ENCODE results near the gene MTUS2.

The MTUS2 gene

DNA sequence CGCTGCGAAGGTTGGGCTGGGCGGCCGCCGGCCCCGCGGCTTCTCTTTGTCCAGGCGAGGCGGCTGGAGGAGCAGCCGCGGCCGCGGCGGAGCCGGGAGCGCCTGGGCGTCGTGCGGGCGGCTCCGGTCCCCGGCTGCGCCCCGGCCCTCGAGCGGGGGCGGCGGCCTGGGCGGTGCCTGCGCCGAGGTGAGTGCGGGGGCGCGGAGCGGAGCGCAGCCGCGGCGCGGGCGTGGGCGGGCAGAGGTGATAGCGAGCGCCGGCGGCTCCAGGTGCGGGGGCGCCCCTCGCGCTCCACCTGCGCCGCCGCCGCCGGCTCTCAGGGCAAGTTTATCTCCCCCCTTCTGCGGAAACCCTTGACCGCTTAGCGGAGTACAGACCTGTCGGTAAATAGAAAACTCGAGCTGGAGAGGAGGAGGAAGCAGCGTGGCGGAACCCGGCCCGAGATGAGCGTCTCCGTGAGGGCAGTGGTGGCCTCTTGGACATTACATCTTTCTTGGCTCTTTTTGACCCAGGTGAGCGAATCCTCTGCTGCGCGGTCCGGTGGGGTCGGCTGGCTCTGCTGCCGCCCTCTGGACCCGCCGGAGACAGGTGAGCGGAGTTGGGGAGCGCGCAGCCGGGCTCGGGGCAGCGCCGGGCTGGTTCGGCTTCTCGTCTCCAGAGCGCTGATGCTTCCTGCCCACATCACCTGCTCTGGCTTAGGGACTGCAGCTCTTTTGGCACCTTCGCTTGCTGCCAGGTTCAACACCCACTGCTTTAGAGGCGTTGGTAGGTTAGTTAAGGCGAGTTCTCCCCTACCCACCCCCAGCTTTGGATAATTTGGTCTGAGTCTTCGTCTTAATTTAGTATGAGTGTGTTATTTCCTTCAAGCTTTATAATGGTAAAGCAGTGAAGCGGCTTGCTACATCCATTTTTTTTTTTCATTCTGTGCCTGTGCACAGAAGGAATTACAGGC is at the start of gene MTUS2:
TSS of gene MTUS2 (plus strand) at position 241 of the 953 bp plus-strand sequence.
- no peak for FAIRE-seq

DNA sequence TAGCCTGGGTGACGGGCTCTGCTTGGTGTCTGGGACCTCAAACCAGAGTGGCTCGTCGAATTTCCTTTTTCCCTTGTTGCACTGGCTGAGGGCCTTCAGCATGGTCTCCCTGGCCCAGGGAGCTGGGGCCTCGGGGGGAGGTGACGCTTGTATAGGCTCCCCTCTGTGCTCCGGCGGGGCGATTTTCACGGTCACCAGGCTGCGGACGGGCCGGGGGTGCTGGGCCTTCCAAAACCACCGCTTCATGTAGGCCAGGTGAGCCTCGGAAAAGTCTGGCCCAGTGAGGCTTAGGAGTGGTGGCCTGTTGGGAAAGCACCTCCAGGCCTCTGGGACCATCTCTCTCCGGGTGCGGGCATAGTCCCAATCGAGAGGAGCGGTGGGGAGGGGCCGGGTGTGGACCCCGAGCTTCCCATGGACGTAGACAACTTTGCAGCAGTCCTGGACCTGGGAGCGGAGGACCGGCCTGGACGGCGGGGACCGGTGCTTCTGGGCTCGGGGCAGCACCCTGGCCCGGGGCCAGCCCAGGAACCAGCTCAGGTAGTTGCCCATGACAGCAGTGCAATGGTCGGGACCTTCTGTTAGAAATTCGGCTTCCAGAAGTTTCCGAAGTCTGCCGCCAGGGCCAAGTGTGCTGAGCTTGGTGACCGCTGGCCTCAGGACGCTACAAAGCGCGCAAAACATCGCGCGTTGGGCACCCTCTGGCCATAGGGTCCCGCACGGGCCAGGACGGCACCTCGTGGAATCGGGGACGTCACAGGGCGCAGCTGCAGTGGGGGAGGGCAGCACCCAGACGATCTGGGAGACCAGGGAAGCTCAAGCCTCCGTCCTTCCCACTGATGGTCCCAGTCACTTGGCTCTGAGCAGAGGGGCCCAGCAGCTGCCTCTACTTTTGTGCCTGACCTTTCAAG is 41.6 kb upstream of the MTUS2 start:
- FAIRE-seq: no peak

DNA sequence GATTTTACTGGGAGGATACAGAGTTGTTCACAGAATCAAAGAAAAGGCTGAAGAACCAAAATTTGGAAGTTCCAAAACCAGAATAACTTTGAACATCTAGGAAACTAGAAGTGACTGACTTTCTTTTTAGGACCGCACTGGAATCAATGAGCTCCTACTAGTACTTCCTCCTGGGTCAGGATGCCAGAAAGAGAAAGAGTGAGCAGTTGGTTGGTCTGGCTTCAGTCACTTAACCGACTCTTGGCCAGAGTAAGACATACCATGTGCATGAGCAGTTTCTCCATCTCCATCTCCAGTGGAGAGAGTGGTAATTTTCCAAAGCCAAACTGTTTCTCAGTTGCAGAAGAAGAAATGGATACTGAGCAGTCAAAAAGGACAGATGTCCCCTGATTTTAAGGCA is 27.1 kb upstream of the MTUS2 start:
- no peak for FAIRE-seq

DNA sequence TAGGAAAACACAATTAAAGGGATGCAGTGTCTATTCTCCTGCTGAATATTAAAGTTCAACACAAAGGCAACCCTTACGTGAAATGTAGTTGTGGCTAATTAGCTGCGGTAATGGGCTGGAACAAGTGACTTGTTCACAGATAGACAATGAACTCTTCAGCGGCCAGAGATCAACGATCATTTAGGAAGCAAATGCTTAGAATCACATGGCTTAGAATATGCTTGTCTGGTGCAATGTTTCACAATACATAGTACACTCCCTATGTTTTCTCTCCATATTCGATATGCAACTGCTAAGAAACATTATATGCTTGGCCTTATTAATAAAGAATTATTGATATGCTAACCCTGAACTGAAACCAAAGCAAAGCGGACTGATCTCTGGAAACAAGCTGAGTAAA is 25.7 kb upstream of the MTUS2 start:
- no peak for FAIRE-seq

DNA sequence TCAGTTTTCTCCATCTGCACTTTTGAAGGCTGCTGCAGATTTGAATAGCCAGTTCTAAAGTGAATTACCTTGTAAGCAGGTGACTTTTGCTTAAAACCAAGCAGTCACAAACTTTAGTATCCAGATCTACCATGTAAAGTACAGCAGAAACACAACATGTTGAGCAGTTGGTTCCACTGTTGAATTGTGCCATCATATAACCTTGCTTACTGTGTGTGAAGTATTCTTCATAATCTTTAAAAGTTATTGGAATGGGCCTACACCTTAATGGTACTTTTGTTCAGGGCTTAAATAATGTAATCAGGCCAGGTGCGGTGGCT is 23.2 kb upstream of the MTUS2 start:
- FAIRE-seq: no peak

DNA sequence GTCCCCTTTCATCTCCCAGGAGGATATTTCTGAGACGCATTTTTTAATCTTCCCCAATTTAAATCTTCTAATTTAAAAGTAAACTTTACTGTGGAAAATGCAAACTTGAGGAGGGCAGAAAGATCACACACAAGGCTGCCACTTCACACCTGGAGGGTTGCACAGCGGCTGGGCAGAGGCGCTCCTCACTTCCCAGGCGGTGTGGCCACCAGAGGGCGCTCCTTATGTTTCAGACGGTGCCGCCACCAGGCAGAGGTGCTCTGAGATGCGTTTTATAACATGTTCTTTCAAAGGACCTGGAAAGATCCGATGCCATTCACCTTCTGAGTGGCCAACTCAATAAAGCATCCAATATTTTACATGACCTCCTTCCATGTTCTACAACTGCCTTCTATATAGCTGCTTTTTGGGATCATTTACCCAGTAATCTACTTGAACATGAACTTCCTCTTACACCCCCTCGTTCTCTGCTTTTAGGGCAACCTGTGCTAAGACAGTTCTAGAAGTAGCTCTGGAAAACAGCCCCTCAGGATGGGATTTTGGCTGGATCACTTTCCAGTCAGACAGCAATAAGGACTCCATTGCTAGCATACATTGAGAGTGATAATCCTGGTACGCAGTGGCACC is 14.8 kb upstream of the MTUS2 start:
- FAIRE-seq: no peak

DNA sequence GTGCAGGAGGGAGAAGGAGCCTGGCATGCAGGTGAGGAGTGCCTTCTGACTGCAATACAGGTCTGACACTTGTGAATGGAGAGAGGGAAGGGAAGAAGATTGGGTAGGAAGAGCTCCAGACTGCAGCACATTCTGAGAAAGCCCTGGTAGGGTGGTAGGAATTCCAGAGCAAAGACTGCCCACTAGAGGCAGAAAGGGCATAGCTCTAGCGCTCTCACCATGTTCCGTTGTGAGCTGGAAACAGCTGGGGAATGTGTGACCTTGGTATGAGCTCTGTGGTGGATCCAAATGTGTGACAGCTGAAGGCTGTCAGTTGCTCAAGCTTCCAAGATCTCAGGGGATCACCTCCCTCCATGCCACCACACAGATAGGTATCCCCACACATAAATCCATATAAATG is 2.9 kb upstream of the MTUS2 start:
- FAIRE-seq: no peak

DNA sequence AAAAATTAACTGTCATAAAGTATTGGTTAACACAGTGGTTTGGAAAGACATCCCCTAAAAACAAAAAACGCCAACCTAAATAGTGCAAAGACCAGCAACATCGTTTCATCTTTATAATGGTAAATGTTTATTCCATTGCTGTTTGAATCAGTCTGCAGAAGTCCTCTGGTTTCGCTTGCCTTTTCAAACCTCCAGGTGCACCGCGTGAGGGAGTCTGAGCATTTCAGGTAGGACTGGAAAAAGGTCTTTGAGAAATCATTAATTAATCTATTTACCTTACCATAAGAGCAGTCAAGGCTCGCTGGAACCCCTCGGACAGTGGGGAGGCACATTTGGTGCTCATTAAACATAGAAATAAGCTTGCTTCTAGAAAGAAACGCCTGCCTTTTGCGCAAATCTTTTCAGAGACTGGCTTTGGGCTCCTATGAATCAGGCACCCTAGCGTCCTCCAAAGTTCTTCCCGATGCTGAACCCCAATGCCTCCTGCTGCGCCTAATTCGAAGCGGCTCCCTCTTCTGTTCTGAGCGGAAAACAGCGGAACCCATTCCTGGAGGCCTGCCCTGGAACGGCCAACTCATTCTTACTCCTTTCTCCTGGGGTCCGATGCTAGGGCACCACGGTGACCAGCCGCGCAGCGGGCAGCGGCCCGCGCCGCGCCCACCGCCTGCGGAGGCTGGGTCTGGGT is 951 bp upstream of the MTUS2 start:
- no peak for FAIRE-seq

DNA sequence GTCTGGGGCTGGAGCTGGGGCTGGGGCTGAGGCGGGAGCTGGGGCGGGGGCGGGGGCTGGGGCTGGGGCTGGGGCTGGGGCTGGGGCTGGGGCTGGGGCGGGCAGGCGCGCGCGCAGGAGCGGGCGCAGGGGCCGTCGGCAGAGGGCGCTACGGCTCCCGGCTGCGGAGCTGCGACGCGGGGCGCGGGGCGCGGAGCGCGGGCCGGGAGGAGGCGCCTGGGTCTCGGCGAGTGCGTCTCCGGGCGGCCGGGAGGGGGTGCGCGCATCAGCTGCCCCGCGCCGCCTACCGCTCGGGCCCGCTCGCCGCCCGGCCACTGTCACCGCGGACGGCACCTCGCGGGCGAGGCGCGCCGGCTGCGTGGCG is 422 bp upstream of the MTUS2 start:
- FAIRE-seq: no peak

DNA sequence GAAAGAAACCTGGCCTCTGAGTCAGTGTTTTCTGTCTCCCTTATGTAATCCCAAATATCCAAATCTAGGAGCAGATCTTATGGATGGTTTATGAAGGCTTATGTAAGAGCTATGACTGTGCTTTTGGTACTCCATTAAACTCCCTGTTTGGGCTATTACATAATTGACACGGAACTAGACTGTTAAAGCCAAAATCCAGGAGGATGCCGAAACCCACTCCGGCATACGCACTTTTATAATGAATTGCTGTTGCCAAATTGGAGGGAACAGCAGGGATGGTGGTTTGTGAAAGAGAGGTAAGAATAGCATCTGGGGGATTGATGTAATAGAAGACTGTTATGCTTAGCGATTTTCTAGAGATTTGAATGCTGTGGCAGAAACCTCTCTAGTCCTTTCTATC is 2.0 kb downstream of the MTUS2 start:
- no peak for FAIRE-seq

DNA sequence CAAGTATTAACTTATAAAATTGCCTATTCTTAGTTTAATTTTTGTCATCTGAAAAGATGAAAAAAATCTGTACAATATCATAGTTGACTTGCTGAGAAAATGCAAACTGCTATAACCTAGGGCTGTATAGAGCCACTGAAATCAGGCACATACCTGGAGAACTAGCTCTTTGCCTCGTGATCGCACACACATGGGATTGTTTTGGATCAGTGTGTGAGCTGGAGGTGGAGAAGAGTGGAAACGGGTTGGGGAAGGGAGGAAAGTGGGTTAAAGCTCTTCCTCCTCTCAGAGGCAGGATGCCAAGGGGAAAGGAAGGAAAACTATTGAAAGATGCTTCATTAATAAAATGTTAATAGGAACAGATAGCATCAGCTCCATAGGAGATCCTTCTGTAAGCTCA is 2.7 kb downstream of the MTUS2 start:
- no peak for FAIRE-seq

DNA sequence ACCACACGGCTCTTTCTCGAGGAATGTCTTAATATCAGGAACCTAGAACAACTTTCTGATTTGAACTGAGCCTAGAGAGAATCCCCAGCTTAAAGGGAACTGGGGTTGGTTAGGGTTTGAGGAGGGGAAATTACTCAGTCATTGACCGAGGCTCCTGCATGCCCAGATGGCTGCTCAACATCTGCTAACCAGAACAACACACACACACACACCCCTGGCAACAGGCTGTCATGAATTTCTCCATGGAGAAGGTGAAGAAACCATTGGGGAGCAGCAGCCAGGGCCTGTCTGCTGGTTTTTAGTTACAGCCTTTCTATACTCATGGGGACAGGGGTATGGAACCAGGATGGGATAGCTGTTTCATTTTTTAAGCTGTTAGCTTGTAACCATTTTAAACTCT is 5.2 kb downstream of the MTUS2 start:
- no peak for FAIRE-seq

DNA sequence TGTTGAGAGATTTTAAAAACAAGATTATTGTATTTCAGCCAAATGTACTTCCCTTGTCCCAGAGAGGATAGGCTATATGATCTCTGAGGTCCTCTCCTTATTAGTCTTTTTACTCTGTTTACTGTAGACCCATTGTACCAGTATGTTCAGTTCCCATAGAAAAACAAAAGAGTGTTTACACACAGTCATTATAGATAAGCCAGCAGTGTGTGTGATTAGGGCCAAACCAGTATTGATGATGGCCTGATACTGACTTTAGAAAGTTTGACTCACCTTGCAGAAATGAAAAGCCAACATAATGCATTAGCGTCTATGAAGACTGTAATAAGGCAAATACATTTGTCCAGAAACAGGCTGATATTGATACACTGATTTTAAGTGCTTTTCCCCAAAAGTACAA is 6.2 kb downstream of the MTUS2 start:
- no peak for FAIRE-seq

DNA sequence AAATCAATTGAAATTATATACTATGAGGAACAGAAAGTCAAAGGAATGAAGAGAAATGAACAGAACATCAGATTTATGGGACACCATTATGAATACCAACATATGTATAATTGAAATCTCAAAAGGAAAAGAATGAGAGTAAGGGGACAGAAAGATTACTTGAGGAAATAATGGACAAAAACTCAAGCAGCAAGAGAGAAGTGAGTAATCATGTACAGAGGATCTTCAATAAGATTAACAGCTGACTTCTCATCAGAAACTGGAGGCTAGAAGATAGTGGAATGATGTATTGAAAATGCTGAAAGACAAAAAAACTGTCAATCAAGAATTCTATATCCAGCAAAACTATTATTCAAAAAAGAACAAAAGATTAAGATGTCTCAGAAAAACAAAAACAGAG is 10.4 kb downstream of the MTUS2 start:
- no peak for FAIRE-seq

DNA sequence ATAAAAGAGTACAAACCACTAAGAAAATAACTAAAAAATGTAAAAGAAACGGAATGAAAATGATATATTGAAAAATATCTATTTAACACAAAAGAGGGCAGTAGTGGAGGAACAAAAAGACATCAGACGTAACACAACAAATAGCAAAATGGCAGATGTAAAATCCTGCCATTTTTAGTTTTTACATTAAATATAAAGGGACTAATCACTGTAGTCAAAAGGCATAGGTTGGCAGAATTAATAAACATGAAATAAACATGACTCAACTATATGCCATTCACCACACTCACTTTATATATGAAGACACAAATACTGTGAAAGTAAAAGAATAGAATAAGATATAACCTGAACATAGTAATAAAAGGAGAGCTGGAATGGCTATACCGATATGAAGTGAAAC is 11.0 kb downstream of the MTUS2 start:
- no peak for FAIRE-seq

DNA sequence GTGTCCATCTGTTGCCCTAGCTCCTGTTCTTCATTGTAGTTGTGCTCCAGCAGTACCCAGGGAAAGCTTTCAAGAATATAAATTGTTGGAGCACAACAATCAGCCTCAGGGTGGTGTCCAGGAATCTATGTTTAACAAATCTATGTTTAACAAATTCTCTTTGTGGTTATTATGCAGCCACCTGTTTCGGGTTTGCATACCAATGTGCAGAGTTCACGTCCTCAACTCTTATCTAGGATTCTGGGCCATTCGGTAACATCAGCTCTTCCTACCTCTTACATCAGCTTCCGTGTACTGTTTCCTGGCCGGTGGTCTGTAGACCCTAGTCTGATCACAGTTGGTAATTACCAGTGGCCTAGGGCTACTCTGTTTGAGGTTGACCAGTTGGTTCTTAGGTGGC is 17.0 kb downstream of the MTUS2 start:
- FAIRE-seq: no peak

DNA sequence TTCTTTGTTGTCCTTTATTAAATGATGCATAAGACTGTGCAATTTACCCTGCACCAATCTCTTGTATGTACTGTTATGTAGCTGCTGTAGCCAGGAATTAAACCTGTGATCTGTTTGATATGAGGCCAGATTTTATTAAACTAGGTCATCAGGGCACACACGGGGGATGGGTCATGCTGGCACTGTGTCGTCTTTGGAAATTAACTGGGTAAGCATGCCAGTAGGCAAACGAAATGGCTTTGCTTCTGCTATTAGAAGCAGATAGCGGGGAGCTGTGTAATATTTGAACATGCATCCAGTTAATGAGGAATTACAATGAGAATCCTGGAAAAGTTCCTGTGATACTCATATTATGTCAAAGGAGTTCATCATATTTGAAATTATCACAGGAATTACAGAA is 23.5 kb downstream of the MTUS2 start:
- no peak for FAIRE-seq

DNA sequence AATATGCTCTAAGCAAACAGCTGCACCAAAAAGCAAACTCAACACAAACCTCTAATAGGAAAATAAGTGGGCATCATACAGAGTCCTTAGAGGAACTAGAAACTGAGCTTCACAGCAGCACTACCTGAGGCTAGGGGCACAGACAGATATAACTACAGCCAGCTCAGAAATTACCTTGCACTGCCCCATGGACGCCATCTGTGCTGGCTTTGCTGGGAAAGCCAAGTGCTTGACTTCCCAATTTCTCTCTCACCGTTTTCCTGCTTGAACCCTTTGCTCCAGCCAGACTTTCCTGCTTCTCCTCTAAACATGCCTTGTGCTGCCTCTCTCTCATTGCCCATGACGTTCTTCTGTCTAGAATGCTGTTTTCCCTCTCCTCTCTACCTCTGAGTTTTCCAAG is 29.3 kb downstream of the MTUS2 start:
- no peak for FAIRE-seq

DNA sequence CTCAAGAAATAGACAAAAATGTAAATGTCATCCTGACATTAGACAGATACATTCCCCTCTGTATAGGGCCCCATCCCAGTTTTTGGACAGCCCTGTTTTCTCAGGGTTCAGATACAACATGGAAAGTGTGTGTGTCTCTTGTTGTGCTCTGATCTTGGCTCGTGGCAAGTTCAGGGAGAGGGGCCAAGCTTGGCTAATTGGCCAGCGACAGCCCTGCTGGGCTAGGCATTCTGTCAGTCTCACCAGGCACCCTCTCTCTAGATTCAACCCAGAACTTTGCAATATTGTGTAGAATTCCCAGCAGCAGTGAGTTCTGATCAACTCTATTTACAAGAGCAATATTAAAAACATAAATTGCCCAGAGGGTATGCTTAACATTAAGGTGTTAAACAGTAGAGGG is 30.1 kb downstream of the MTUS2 start:
- FAIRE-seq: no peak

DNA sequence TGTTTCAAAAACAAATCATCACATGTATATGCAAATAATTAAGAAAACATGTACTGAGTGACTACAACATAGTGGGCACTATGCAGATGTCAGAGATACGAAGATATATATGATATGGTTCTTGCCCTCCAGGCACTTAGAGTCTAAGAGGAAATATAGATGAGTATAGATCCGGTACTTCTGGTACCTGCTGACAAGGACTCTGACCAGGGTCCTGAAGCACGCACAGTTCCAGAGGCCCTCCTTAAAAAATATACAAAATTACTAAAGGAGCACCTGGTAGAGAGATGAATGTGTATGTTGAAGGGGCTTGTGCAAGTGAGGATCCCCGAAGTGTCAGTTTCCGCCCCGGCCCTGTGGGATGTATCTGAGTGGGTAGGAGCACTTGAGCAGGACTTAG is 31.3 kb downstream of the MTUS2 start:
- no peak for FAIRE-seq

DNA sequence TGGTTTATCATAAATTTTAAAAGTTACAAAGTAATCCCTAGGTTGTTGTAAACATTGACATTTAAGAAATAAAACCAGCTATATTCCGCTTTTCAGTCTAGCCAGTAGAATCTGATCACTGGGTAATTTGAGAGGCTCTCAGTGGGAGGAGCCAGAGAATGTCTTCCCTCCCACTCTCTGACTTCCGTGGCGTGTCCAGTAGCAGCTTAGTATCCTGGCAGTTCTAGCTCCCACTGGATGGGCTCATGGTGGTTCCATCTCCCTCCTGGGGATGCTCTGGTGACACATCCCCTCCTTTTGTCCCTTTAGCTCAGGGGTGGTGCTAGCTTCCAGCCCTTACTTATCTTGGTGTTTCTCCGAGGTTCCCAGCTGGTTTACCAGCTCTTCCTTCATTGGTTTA is 34.5 kb downstream of the MTUS2 start:
- no peak for FAIRE-seq

DNA sequence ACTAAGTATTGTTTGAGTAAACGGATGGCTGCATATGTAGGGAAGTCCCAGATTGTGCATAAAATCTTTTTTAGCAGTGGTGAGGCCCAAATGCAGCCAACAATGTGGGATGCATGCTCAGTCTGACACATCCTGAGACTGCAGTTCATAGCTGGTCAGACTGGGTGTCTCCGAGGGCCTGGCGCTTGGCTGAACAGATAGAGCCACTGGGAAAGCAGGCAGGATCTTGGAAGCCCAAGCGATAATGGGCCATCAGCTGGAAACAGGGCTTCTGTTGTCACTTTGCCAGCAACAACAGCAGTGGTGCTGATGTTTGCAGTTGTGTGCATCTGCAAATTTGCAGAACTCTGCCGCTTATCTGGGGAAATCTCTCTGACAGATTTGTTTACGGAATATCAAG is 36.1 kb downstream of the MTUS2 start:
- no peak for FAIRE-seq

DNA sequence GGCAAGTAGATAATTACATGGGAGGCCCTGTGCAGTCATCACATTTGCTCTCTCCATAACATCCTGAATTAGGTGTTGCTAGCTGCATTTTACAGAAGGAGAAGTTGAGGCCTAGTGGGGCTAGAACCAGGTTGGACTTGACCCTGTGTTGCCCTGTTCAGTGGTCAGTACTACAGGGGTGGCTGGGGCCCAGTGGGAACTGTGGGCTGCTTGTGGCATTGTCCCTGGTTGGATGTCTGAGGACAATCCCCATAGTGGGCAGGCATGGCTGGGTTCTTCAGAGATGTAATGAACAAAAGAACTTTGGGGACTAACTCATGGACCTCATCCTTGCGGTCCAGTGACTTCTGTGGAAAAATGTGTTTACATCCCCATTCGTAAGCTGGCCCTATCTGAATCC is 38.9 kb downstream of the MTUS2 start:
- no peak for FAIRE-seq

Data from colon (tissue), 2 donors.